H1 (cell line): ENCODE measurements around the gene TSPAN6. TPM values are rescaled to one million over a fixed set of nuclear protein-coding genes. Genes with fewer than 3 reads are reported as not detected.
A peak's percentile ranks its signal among the peaks of the same experiment; 100 is the strongest.

Experiments used
- BRCA1 ChIP-seq: IDR thresholded peaks from 2 replicates; pipeline ENCODE4 v1.6.1; 2012; ENCODE audit warnings: low read depth, low read length, improper control_type of control experiment
- CEBPB ChIP-seq: IDR thresholded peaks from 2 replicates; pipeline ENCODE4 v1.6.1; 2012; ENCODE audit warnings: low read depth, low read length
- CHD2 ChIP-seq: IDR thresholded peaks from 2 replicates; pipeline ENCODE4 v1.6.1; 2012; ENCODE audit warnings: low read length, improper control_type of control experiment
- CTBP2 ChIP-seq: IDR thresholded peaks from 2 replicates; pipeline ENCODE4 v1.7.0; 2011; ENCODE audit warnings: borderline replicate concordance, mild to moderate bottlenecking, moderate library complexity, mixed read lengths, low read length; ENCODE audit not compliant: insufficient read depth, insufficient read length
- GABPA ChIP-seq: IDR thresholded peaks from 2 replicates; pipeline ENCODE4 v1.6.1; 2011; ENCODE audit warnings: mild to moderate bottlenecking, low read length, moderate library complexity, borderline replicate concordance; ENCODE audit not compliant: insufficient read depth
- JUN ChIP-seq: IDR thresholded peaks from 2 replicates; pipeline ENCODE4 v1.6.1; 2011; ENCODE audit warnings: low read depth, mild to moderate bottlenecking, improper control_type of control experiment, low read length
- JUND ChIP-seq: IDR thresholded peaks from 2 replicates; pipeline ENCODE4 v1.6.1; 2011; ENCODE audit warnings: mild to moderate bottlenecking, improper control_type of control experiment, low read length
- KDM1A ChIP-seq: fragments of 200-600, 300-600 bp; sonication (generic); IDR thresholded peaks from 2 replicates; pipeline ENCODE4 v1.7.1; 2016; ENCODE audit warnings: mild to moderate bottlenecking, low read length, borderline replicate concordance
- KDM4A ChIP-seq: IDR thresholded peaks from one replicate; pipeline ENCODE4 v1.7.1; 2012; ENCODE audit warnings: low read depth, mild to moderate bottlenecking, moderate library complexity, low read length, inconsistent platforms; ENCODE audit not compliant: severe bottlenecking
- KDM5A ChIP-seq: fragments of 200-600 bp; IDR thresholded peaks from 2 replicates; pipeline ENCODE4 v1.7.1; 2012; ENCODE audit warnings: mild to moderate bottlenecking, low read length, inconsistent platforms, mixed read lengths
- MAX ChIP-seq: IDR thresholded peaks from 2 replicates; pipeline ENCODE4 v1.6.1; 2012; ENCODE audit warnings: inconsistent platforms
- POLR2A ChIP-seq, 2 experiments: IDR thresholded peaks; 1 replicate in 1 of 2; 2 replicates in 1 of 2; pipeline ENCODE4 v1.6.1; 2011; ENCODE audit warnings: low read depth in 2 of 2, low read length in 2 of 2, mild to moderate bottlenecking in 2 of 2; ENCODE audit errors: control extremely low read depth in 1 of 2
- POLR2AphosphoS5 ChIP-seq: IDR thresholded peaks from 2 replicates; pipeline ENCODE4 v1.6.1; 2011; ENCODE audit warnings: low read depth, low read length
- POU5F1 ChIP-seq: IDR thresholded peaks from 2 replicates; pipeline ENCODE4 v1.6.1; 2011; ENCODE audit warnings: low read depth, mild to moderate bottlenecking, low read length, moderate library complexity
- RAD21 ChIP-seq, 2 experiments: IDR thresholded peaks in 1 of 2; conservative IDR thresholded peaks in 1 of 2; 2 replicates each; pipeline ENCODE4 v1.6.1; 2011; ENCODE audit warnings: low read depth in 2 of 2, low read length in 2 of 2, improper control_type of control experiment in 1 of 2, inconsistent platforms in 1 of 2, mild to moderate bottlenecking in 1 of 2, moderate library complexity in 1 of 2
- RFX5 ChIP-seq: IDR thresholded peaks from 2 replicates; pipeline ENCODE4 v1.6.1; 2011; ENCODE audit warnings: low read depth, low read length, improper control_type of control experiment, borderline replicate concordance
- SIN3A ChIP-seq, 2 experiments: IDR thresholded peaks in 1 of 2; conservative IDR thresholded peaks in 1 of 2; 2 replicates each; pipeline ENCODE4 v1.6.1; 2011 to 2012; ENCODE audit warnings: low read length in 2 of 2, improper control_type of control experiment in 1 of 2, low read depth in 1 of 2, mild to moderate bottlenecking in 1 of 2
- SP2 ChIP-seq: IDR thresholded peaks from 2 replicates; pipeline ENCODE4 v1.6.1; 2012; ENCODE audit warnings: mild to moderate bottlenecking, low read length, inconsistent platforms
- SP4 ChIP-seq: IDR thresholded peaks from 2 replicates; pipeline ENCODE4 v1.6.1; 2012; ENCODE audit warnings: low read length, inconsistent platforms
- SRF ChIP-seq: IDR thresholded peaks from 2 replicates; pipeline ENCODE4 v1.6.1; 2011; ENCODE audit warnings: mild to moderate bottlenecking, low read depth, low read length, moderate library complexity
- SUZ12 ChIP-seq: fragments of 200-600 bp; sonication (generic); IDR thresholded peaks from 2 replicates; pipeline ENCODE4 v1.6.1; 2012; ENCODE audit warnings: mild to moderate bottlenecking, inconsistent platforms, low read length, moderate library complexity, mixed read lengths
- TAF7 ChIP-seq: optimal IDR thresholded peaks from 2 replicates; pipeline ENCODE3; 2011; ENCODE audit warnings: low read depth, mild to moderate bottlenecking, inconsistent platforms, low read length, moderate library complexity, borderline replicate concordance
- USF2 ChIP-seq: IDR thresholded peaks from 2 replicates; pipeline ENCODE4 v1.6.1; 2011; ENCODE audit warnings: low read length, improper control_type of control experiment
- YY1 ChIP-seq: IDR thresholded peaks from 2 replicates; pipeline ENCODE4 v1.6.1; 2011; ENCODE audit warnings: low read depth, mild to moderate bottlenecking, low read length
- polyA plus RNA-seq, 7 experiments: library from polyadenylated mRNA; depleted of rRNA in 3 of 7; stranded (reverse) in 5 of 7; unstranded in 2 of 7; fragments of >200 nt in 5 of 7; fragments of 200-250 nt in 2 of 7; gene quantifications; 1 replicate in 5 of 7; 2 replicates in 1 of 7; 4 replicates in 1 of 7; pipeline versions ENCODE4 v1.2.1 to v1.2.3, GENCODE V29; 2011 to 2013; ENCODE audit warnings: missing spikeins in 2 of 7, mixed read lengths in 2 of 7
- total RNA-seq: library from RNA; stranded (reverse); fragmentation: NEBNext Ultra II Directional; extraction: Animal tissue kit (Norgen Biotek cat#: 25700); gene quantifications from 2 replicates; pipeline ENCODE4 v1.2.1, GENCODE V29; 2021

The TSPAN6 gene
- total and polyA plus RNA-seq, 2 of the 8 experiments (the other 6 are each of a cell fraction or from before 2014, with no cell fraction given) = 58.1 to 67.7 TPM

GRCh38 chrX:100636321-100636991, at the start of gene TSPAN6 (continued):
- no peak for TF ChIP-seq CHD2
- no peak for TF ChIP-seq GABPA
- no peak for TF ChIP-seq SIN3A (conservative IDR thresholded peaks at IDR 0.05 in 1 of 2, IDR thresholded peaks at IDR 0.05 in 1 of 2; ENCODE audit: low read depth in 1 of 2, low read length in 2 of 2)
- peak; percentile 50 for TF ChIP-seq KDM4A
- no peak for TF ChIP-seq JUND
- TF ChIP-seq JUN = no peak
- TF ChIP-seq BRCA1 = no peak
- peak; percentile 77; the same call in 1 of the 2 replicates for TF ChIP-seq YY1
- TF ChIP-seq SRF = no peak
- TF ChIP-seq SUZ12 = no peak
- no peak for TF ChIP-seq CTBP2
- TF ChIP-seq CEBPB = no peak
- peak; percentile 8 to 22; a peak in 1 of 4 replicates for TF ChIP-seq RAD21 (IDR thresholded peaks at IDR 0.05 in 1 of 2, conservative IDR thresholded peaks at IDR 0.05 in 1 of 2; ENCODE audit: low read depth in 2 of 2, low read length in 2 of 2)
- no peak for TF ChIP-seq USF2
- TF ChIP-seq MAX = no peak
- no peak for TF ChIP-seq KDM5A
- no peak for TF ChIP-seq RFX5
- TF ChIP-seq KDM1A = no peak
- no peak for TF ChIP-seq POU5F1
- peak; percentile 21 for TF ChIP-seq POLR2AphosphoS5
- no peak for TF ChIP-seq SP2
- TF ChIP-seq TAF7 = no peak
- TF ChIP-seq SP4 = no peak
- TF ChIP-seq POLR2A (IDR thresholded peaks at IDR 0.05; ENCODE audit: control extremely low read depth in 1 of 2, low read depth in 2 of 2, low read length in 2 of 2) = peak; percentile 69 to 75
